Stimulated activated CD4-positive, alpha-beta T cell treated with anti-CD3 and anti-CD28 coated beads, Interleukin-1b, Interleukin-23, amount 100 ng/mL, for 4 hours (primary cell): ENCODE data around the gene ELOVL2.

Experiments used
- DNase-seq, 2 donors: peaks; one replicate each; pipeline ENCODE4 v3.0.0-alpha.2; 2020; ENCODE audit warnings: low read depth in 2 of 2

ELOVL2 gene

GRCh38 chr6:11058406-11058805 lies 14.3 kb upstream of the ELOVL2 start:
- DNase-seq: no peak

GRCh38 chr6:11056871-11057270 lies 12.8 kb upstream of the ELOVL2 start:
- DNase-seq: no peak

- no peak for DNase-seq
Observed at GRCh38 chr6:11055127-11055627, 11.1 kb upstream of the ELOVL2 start.

GRCh38 chr6:11054722-11055121 lies 10.6 kb upstream of the ELOVL2 start:
- DNase-seq: no peak

- no peak for DNase-seq
Observed at GRCh38 chr6:11053307-11053706, 9.2 kb upstream of the ELOVL2 start.

- DNase-seq: no peak
Observed at GRCh38 chr6:11050731-11051130, 6.6 kb upstream of the ELOVL2 start.

GRCh38 chr6:11044712-11045167 lies 635 bp upstream of the ELOVL2 start:
- DNase-seq: no peak

GRCh38 chr6:11043378-11043960 lies 636 bp downstream of the ELOVL2 start:
- no peak for DNase-seq

GRCh38 chr6:11042750-11043377 lies 1.2 kb downstream of the ELOVL2 start:
- DNase-seq: no peak

GRCh38 chr6:11042025-11042749 lies 1.9 kb downstream of the ELOVL2 start:
- no peak for DNase-seq

GRCh38 chr6:11040134-11040533 lies 4.0 kb downstream of the ELOVL2 start:
- no peak for DNase-seq

GRCh38 chr6:11039040-11039439 lies 5.1 kb downstream of the ELOVL2 start:
- no peak for DNase-seq

GRCh38 chr6:11036977-11037430 lies 7.1 kb downstream of the ELOVL2 start:
- no peak for DNase-seq

GRCh38 chr6:11036351-11036740 lies 7.8 kb downstream of the ELOVL2 start:
- DNase-seq: no peak

- DNase-seq: no peak
Observed at GRCh38 chr6:11035616-11036350, 8.3 kb downstream of the ELOVL2 start.

- DNase-seq: no peak
Observed at GRCh38 chr6:11033825-11034224, 10.3 kb downstream of the ELOVL2 start.

- DNase-seq: no peak
Observed at GRCh38 chr6:11030904-11031303, 13.2 kb downstream of the ELOVL2 start.

- DNase-seq: no peak
Observed at GRCh38 chr6:11028959-11029358, 15.1 kb downstream of the ELOVL2 start.

GRCh38 chr6:11027565-11028110 lies 16.5 kb downstream of the ELOVL2 start:
- DNase-seq: no peak

GRCh38 chr6:11025921-11026635 lies 18.0 kb downstream of the ELOVL2 start:
- DNase-seq: no peak

GRCh38 chr6:11025130-11025529 lies 19.0 kb downstream of the ELOVL2 start:
- no peak for DNase-seq
